Calu3 (cell line): Measurements from ENCODE around the gene SIPA1L3. TPM values are rescaled to one million over a fixed set of nuclear protein-coding genes. Genes with fewer than 3 reads are reported as not detected.

Source experiments
- BruUV-seq: library from RNA; stranded (reverse); fragments of 400-500 nt; replicated peaks from 2 replicates; lab custom pipeline; 2021; lab: Mats Ljungman, UMichigan
- CTCF ChIA-PET: fragments of 300-600 bp; sonication (Branson Sonifier 250); formaldehyde crosslinking; loops from one replicate; lab custom pipeline; 2022; ENCODE audit warnings: antibody characterized with exemption; lab: Charles Lee
- DNase-seq: peaks from one replicate; pipeline ENCODE4 v3.0.0; 2022
- H3K27ac Mint-ChIP-seq: one replicate; pipeline ENCODE4 v1.8.0; 2022; ENCODE audit warnings: mixed read lengths; ENCODE audit not compliant: unreplicated experiment
- H3K27me3 Mint-ChIP-seq: one replicate; pipeline ENCODE4 v1.8.0; 2022; ENCODE audit warnings: mixed read lengths; ENCODE audit not compliant: unreplicated experiment
- H3K36me3 Mint-ChIP-seq: one replicate; pipeline ENCODE4 v1.8.0; 2022; ENCODE audit warnings: mild to moderate bottlenecking, moderate library complexity, mixed read lengths; ENCODE audit not compliant: insufficient read depth, unreplicated experiment
- H3K4me1 Mint-ChIP-seq: one replicate; pipeline ENCODE4 v1.8.0; 2022; ENCODE audit warnings: mild to moderate bottlenecking, low read depth, mixed read lengths; ENCODE audit not compliant: unreplicated experiment
- H3K4me3 Mint-ChIP-seq: one replicate; pipeline ENCODE4 v1.8.0; 2022; ENCODE audit warnings: mild to moderate bottlenecking, low read depth, moderate library complexity, mixed read lengths; ENCODE audit not compliant: unreplicated experiment
- H3K9me3 Mint-ChIP-seq: one replicate; pipeline ENCODE4 v1.8.0; 2022; ENCODE audit warnings: low read depth, mixed read lengths; ENCODE audit not compliant: unreplicated experiment
- CTCF ChIP-seq: fragments of 200-600 bp; IDR thresholded peaks from one replicate; pipeline ENCODE4 v1.8.0; 2022; ENCODE audit warnings: antibody characterized with exemption; ENCODE audit not compliant: unreplicated experiment
- intact Hi-C: fragments of 100-400 bp; cut with micrococcal nuclease; formaldehyde crosslinking; loops from one replicate; pipeline ENCODE4 v1.10.0; 2022; ENCODE audit not compliant: unreplicated experiment
- total RNA-seq: library from RNA; stranded (reverse); gene quantifications from 2 replicates; pipeline ENCODE4 v1.2.3, GENCODE V29; 2022

SIPA1L3 gene
- total RNA-seq, 1 experiment from 2014 or later: 127 TPM

GRCh38 chr19:38043649-38044144 is 136.7 kb downstream of the SIPA1L3 start:
- no TSS peak for BruUV-seq
- intact Hi-C loops: no loop called here
- peaks cover 9% of the 10 kb centered on the region for H3K4me1 Mint-ChIP-seq
- TF ChIP-seq CTCF: no peak
- no peaks in the 10 kb centered on the region for H3K9me3 Mint-ChIP-seq
- CTCF ChIA-PET: no interaction called here
- peak overlapping the region; percentile 14 for H3K27ac Mint-ChIP-seq
- DNase-seq: no peak
- H3K4me3 Mint-ChIP-seq: no peak overlapping the region
- H3K36me3 Mint-ChIP-seq: no peaks in the 10 kb centered on the region
- no peaks in the 10 kb centered on the region for H3K27me3 Mint-ChIP-seq

GRCh38 chr19:38044267-38045111 is 137.5 kb downstream of the SIPA1L3 start:
- H3K27me3 Mint-ChIP-seq: no peaks in the 10 kb centered on the region
- intact Hi-C loops: no loop called here
- BruUV-seq: no TSS peak
- H3K27ac Mint-ChIP-seq: no peak overlapping the region
- DNase-seq: no peak
- no peaks in the 10 kb centered on the region for H3K36me3 Mint-ChIP-seq
- no peak for TF ChIP-seq CTCF
- H3K9me3 Mint-ChIP-seq: no peaks in the 10 kb centered on the region
- no peak overlapping the region for H3K4me3 Mint-ChIP-seq
- H3K4me1 Mint-ChIP-seq: peaks cover 9% of the 10 kb centered on the region
- CTCF ChIA-PET: no interaction called here

GRCh38 chr19:38045554-38046253 is 138.7 kb downstream of the SIPA1L3 start:
- H3K4me3 Mint-ChIP-seq: no peak overlapping the region
- H3K36me3 Mint-ChIP-seq: no peaks in the 10 kb centered on the region
- H3K9me3 Mint-ChIP-seq: no peaks in the 10 kb centered on the region
- DNase-seq: no peak
- no peak overlapping the region for H3K27ac Mint-ChIP-seq
- intact Hi-C loops: no loop called here
- CTCF ChIA-PET: interaction anchor here (0.5 kb wide), 1 partner anchor 24 kb away, joined by 4 read pairs; no protein-coding TSS in a partner anchor
- no TSS peak for BruUV-seq
- H3K4me1 Mint-ChIP-seq: peaks cover 9% of the 10 kb centered on the region
- TF ChIP-seq CTCF: no peak
- no peaks in the 10 kb centered on the region for H3K27me3 Mint-ChIP-seq

- intact Hi-C loops: no loop called here
- TF ChIP-seq CTCF: no peak
- Mint-ChIP-seq H3K4me1 (peaks cover 9% of the 10 kb centered on the region), H3K27me3 (no peaks in the 10 kb centered on the region), H3K4me3 (no peak overlapping the region), H3K36me3 (no peaks in the 10 kb centered on the region), H3K27ac (no peak overlapping the region), H3K9me3 (no peaks in the 10 kb centered on the region)
- CTCF ChIA-PET: interaction anchor here (0.5 kb wide), 1 partner anchor 23 kb away, joined by 4 read pairs; no protein-coding TSS in a partner anchor
- no peak for DNase-seq
- no TSS peak for BruUV-seq
Observed at GRCh38 chr19:38046254-38047048, 139.4 kb downstream of the SIPA1L3 start.
